NCI-H748 treated with DMSO at 0.1 percent for 48 hours (cell line): ENCODE data around the gene PID1.

Experiments
- DNase-seq: peaks from one replicate; lab custom pipeline; 2025; lab: John Stamatoyannopoulos, UW

The PID1 gene

DNA sequence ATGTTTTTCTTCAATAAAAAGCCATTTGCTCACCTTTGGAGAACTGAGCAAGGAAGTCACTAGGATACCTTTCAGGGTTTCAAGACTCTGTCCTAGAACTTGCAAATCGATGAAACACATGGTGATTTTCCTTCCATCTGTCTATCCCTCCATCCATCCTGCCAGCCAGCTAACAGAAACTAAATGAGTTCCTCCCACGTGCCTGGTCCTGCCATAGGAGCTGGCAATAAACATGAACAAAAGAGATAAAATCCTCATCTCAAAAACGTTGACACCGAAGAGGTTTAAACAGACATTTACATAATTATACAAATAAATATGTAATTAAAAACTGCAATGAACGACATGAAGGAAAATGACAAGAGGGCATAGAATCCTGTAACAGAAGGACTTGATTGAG, 249.0 kb downstream of the PID1 start:
- no peak for DNase-seq

DNA sequence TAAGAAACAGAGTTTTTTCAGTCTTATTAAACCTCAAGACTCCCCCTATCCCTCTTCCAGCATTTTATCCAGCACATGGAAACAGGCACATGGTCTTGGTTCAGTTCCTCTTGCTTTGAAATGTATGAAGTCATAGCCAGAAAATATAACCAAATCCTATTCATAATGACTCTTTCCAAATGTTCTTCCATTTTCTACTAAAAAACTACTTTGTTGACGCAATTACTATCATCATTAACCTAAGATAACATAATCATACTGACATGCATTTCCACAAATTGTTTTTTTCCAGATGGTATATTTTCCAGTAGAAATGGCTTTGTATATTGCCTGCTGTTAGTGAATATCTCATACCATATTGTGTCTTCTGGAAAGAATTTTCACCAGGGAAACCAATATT, 261.3 kb downstream of the PID1 start:
- DNase-seq: no peak

DNA sequence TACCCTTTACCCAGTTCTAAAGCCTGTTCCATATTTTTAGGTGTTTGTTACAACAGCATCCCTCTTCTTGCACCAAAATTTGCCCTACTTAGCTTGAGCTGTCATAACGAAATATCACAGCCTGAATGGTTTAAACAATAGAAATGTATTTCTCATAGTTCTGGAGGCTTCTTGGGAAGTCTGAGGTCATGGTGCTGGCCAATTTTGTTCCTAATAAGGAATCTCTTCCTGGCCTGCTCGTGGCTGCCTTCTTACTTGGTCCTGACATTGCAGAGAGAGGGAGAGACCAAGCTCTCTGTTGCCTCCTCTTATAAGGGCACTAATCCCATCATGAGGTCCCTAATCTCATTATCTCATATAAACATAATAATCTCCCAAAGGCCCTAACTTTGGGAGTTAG, 267.8 kb downstream of the PID1 start:
- no peak for DNase-seq

DNA sequence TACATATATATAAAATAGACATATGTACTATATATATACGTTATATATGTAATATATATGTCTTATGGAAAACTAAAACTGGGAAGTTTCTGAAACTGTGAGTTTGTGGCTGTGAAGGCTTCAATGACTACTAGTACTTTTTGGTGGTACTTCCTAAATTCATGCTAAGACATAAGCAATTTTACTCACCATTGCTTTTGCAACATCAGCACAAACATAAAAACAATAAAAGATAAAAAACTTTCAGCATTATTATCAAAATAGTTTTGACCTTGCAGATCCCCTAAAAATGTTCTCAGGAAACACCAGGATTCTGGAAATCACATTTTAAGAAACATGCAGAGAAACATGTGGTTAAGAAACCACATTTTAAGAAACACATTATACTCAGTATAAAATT, 269.9 kb downstream of the PID1 start:
- no peak for DNase-seq

DNA sequence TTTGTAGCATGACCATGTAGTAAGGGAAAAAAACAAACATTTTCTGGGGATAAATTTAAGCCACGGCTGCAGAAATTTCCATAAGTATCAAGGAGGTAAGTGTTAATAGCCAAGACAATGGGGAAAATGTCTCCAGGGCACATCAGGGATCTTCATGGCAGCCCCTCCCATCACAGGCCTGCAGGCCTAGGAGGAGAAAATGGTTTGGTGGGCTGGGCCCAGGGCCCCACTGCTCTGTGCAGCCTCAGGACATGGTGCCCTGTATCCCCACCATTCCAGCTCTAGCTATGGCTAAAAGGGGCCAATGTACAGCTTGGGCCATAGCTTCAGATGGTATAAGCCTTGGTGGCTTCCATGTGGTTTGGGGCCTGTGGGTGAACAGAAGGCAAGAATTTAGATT, 271.8 kb downstream of the PID1 start:
- no peak for DNase-seq

DNA sequence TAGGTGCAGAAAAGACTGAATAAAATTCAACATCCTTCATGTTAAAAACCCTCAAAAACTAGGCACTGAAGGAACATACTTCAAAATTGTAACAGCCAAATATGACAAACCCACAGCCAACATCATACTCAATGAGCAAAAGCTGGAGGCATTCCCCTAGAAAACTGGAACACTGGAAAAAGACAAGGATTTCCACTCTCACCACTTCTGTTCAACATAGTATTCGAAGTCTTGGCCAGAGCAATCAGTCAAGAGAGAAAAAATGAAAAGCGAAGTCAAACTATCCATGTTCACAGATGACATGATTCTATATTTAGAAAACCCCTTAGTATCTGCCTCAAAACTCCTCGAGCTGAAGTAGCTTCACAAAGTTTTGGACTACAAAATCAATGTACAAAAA, 282.3 kb downstream of the PID1 start:
- no peak for DNase-seq

DNA sequence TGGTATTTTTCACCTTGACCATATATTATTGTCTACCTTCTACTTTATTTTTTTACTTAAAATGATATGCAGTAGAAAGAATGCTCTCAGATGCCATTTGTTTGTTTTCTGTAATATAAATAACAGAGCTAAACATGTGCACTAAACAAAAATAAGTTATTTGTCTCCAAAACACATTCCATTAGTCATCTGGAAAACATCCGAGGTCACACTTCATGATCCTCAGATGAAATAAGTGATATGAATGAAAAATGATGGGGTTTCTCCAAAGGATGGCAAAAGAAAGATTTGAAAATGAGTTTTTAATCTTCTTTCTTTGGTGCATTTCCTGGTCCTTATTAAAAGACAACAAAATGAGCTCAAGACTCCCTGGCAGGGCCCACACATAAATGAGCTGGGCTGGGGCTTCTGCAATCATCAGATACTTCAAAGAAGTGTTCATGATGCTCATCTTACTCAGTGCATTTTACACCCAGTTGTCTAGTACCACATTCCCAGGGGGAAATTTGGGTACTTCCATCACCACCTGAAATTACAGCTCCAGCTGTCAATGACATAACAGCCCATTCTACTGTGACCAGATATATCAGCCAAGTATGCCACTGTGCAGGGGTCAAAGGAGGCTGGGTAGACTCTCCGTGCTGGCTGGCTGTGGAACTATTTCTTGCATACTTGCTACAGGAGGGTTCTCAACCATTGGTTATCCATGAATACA, 283.5 kb downstream of the PID1 start:
- no peak for DNase-seq

DNA sequence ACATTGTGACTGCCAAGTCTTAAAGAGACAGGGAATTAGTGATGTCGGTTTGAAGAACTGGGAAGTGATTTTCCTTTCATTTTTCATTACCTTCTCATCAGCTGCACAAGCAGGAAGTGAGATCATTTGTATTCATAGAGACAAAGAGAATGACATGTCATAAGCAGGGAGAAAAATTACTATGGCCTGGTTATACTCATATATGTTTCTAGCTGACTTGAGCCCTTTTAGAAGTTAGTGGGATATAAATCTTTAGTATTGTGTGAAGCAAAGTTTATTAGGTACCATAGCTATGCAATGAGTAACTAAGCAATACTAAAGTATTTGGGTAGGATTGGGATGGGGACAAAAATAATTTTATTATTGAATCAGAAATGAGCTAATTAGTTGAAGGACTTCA, 284.1 kb downstream of the PID1 start:
- no peak for DNase-seq

DNA sequence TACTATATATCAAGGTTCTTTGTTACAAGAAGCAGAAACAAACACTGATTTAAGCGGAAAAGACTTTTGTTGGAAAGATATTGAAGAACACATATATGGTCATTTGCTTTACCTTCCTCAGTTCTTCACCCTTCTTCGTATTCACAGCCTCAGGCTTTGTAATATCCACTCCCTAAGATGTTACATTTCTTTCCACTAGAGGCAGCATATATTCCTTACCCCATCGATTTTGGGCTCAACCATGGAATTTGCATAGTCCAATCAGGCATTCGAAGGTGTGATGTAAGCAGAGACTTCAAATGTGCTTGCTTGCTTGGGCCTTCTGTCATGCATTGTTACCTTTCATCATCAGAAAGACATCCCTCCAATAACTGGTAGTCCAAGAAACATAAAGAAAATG, 287.4 kb downstream of the PID1 start:
- DNase-seq: no peak

DNA sequence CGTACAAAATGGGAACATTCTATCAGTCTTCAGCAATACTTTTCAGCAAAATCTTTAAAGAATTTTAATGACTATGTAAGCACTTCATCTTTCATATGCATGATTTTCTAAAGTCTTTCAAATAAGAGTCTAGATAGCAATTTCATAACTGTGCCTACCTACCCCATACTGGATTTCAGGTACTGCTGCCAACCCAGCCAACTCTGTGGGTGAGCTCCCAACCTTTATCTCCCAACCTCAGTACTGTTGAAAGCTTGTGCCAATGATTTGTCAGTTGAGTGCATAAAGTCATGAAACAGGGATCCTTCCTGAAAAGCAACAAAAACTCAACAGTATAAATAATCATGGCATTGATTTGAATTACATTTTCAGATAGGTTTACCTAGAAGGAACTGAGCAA, 296.9 kb downstream of the PID1 start:
- DNase-seq: no peak
